ENCODE results near the gene P2RX6.

GRCh38 chr22:21073482-21073881 lies 58.5 kb downstream of the P2RX6 start:
- TF ChIP-seq CTCF (IDR thresholded peaks at IDR 0.05) = no peak
- TF ChIP-seq ZFX (IDR thresholded peaks at IDR 0.05; ENCODE audit: borderline replicate concordance) = no peak
